Amygdala (tissue), 56 donors: ENCODE data around the gene SLC11A1.

ENCODE experiments used
- DNase-seq, 56 donors: peaks; one replicate each; lab custom pipeline; 2025; lab: John Stamatoyannopoulos, UW

Gene SLC11A1

DNA sequence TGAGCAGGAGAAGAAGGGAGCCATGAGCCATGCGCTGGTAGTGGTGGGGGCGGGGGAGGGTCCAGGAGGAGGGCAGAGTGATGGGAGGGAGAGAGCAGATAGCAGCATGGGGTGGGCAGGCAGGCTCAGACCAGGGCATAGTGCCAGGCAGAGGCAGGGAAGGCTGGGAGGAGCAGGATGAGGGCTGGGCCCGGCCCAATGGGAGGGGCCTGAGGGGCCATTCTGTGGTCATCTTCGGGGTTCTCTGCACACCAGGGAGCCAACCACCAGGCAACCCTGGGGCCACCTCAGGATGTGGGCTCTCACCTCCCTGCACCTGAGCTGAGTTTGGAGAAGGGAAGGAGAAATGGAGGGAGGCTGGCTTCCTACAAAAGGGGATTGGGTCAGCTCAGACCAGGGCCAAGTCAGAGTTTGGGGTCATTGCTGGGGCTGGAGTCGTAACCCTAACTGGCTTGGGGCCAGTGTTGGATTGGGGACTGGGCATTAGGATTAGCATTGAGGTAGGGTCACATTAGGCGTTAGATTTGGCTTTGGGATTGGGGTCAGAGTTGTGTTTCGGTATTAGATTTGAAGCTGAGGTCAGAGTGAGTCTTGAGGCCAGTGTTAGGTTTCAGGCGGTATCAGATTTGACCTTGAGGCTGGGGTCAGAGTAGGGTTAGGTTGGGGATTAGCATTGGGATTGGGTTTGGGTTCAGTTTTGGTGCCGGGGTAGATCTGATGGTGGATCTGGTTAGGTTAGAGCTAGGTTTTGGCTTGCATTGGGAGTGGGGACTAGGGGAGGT lies 48.0 kb downstream of the SLC11A1 start:
- no peak for DNase-seq

DNA sequence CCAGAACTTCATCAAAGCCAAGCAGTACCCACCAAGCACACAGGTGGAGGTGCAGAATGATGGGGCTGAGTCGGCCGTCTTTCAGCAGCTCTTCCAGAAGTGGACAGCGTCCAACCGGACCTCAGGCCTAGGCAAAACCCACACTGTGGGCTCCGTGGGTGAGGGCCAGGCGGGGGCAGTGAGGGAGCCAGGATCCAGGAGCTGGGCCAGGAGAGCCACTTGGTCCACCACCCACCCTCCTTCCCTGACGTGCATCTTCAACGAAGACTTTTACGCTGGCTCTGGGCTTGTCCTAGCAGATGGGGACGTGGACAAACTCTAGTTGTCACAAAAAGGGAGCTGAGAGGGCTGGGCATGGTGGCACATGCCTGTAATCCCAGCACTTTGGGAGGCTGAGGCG lies 48.6 kb downstream of the SLC11A1 start:
- DNase-seq = no peak

DNA sequence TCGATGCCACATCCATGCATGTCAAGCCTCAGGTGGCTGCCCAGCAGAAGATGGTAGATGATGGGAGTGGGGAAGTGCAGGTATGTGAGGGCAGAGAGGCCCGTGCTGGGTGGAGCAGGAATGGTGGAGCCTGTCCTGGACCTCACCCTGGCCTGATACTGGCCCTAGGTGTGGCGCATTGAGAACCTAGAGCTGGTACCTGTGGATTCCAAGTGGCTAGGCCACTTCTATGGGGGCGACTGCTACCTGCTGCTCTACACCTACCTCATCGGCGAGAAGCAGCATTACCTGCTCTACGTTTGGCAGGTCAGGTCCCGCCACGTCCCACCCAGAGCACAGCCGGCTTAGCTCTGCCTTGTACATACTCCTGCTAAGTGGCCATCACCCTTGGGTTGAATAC lies 49.8 kb downstream of the SLC11A1 start:
- no peak for DNase-seq

- DNase-seq = no peak
Observed at GRCh38 chr2:218432676-218433365, 50.7 kb downstream of the SLC11A1 start.

DNA sequence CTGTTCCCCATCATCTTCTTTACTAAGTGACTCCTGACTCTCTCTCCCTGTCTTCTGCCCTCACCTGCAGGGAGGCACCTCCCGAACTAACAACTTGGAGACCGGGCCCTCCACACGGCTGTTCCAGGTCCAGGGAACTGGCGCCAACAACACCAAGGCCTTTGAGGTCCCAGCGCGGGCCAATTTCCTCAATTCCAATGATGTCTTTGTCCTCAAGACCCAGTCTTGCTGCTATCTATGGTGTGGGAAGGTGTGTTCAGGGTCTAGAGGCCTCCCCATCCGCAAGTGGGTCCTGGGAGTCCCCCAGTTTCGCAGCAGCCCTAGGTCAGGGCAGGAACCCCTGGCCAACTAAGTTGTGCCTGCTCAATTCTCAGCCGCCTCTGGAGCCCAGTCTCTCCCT lies 52.4 kb downstream of the SLC11A1 start:
- DNase-seq = no peak

GRCh38 chr2:218435003-218435982 lies 53.2 kb downstream of the SLC11A1 start:
- no peak for DNase-seq

- DNase-seq = no peak
Observed at GRCh38 chr2:218436992-218437391, 54.9 kb downstream of the SLC11A1 start.

DNA sequence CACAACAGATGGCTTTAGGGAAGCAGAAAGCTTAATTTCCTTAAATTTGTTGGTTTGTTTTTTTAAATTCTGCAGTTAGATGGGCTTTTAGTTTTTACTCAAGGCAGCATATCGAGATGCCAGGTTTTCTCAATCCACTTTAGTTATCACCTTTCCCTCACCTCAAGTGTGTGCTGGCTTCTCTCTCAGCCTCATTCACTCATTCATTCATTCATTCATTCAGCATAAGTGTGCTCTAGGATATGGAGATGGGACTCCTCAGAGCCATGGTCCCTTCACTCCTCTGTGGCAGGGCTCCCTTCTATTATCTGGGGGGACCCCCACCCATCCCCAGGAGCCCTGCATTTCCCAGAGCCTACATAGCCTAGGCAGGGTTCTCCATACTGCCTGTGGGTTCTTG lies 55.9 kb downstream of the SLC11A1 start:
- no peak for DNase-seq

DNA sequence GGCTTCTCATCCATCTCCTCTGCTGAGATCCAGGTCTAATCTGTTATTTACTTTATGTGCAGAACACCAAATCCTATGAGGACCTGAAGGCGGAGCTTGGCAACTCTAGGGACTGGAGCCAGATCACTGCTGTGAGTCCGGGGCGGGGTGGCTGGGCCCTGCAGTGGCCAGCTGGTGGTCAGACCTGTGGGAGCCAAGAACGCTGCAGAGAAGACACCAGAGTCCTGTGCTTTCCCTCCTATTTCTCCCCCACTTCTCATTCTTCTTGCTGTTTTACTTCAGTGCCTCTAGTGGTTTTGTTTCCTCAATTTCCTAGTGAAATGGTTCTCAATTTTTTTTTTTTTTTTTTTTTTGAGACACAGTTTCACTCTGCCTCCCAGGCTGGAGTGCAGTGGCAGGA lies 56.5 kb downstream of the SLC11A1 start:
- no peak for DNase-seq

- DNase-seq = no peak
Observed at GRCh38 chr2:218444692-218445357, 62.8 kb downstream of the SLC11A1 start.

GRCh38 chr2:218445602-218446001 lies 63.5 kb downstream of the SLC11A1 start:
- DNase-seq = no peak
